DOHH2 (cell line): Measurements from ENCODE around the gene TMEM273.

Source experiments
- H3F3A ChIP-seq: fragments of 200-600 bp; sonication (generic), shearing (Covaris generic); 2 replicates; pipeline ENCODE4 v1.6.0; 2016; ENCODE audit warnings: antibody characterized with exemption, mild to moderate bottlenecking; ENCODE audit not compliant: control insufficient read depth, insufficient read depth
- H3K27ac ChIP-seq: fragments of 200-600 bp; sonication (generic); 2 replicates; pipeline ENCODE4 v1.5.1; 2014; ENCODE audit warnings: low read depth, mild to moderate bottlenecking, low read length, moderate library complexity
- H3K27me3 ChIP-seq: fragments of 200-600 bp; sonication (generic); 2 replicates; pipeline ENCODE4 v1.6.1; 2014; ENCODE audit warnings: mild to moderate bottlenecking, low read length, mixed read lengths; ENCODE audit not compliant: control insufficient read depth
- H3K36me3 ChIP-seq: fragments of 200-600 bp; sonication (generic); 2 replicates; pipeline ENCODE4 v1.6.1; 2014; ENCODE audit warnings: mild to moderate bottlenecking, low read length, moderate library complexity, mixed read lengths; ENCODE audit not compliant: control insufficient read depth
- H3K4me1 ChIP-seq: fragments of 200-600 bp; sonication (generic); 2 replicates; pipeline ENCODE4 v1.6.1; 2014; ENCODE audit warnings: mild to moderate bottlenecking, low read length, mixed read lengths; ENCODE audit not compliant: control insufficient read depth
- H3K4me2 ChIP-seq: fragments of 200-600 bp; sonication (generic); 2 replicates; pipeline ENCODE4 v1.6.0; 2014; ENCODE audit warnings: mild to moderate bottlenecking, low read length, moderate library complexity
- H3K4me3 ChIP-seq: fragments of 200-600 bp; sonication (generic); 2 replicates; pipeline ENCODE4 v1.5.1; 2014; ENCODE audit warnings: mild to moderate bottlenecking, low read length, mixed read lengths
- H3K79me2 ChIP-seq: fragments of 200-600 bp; sonication (generic); 2 replicates; pipeline ENCODE4 v1.6.1; 2014; ENCODE audit warnings: mild to moderate bottlenecking, low read length, mixed read lengths; ENCODE audit not compliant: control insufficient read depth
- H3K9me2 ChIP-seq: fragments of 200-600 bp; sonication (generic); replicated peaks from 2 replicates; pipeline ENCODE4 v1.6.1; 2014; ENCODE audit warnings: mild to moderate bottlenecking, low read length, mixed read lengths; ENCODE audit not compliant: control insufficient read depth
- H3K9me3 ChIP-seq: fragments of 200-600 bp; sonication (generic); 2 replicates; pipeline ENCODE4 v1.6.1; 2014; ENCODE audit warnings: antibody characterized with exemption, low read length, mixed read lengths; ENCODE audit not compliant: control insufficient read depth, insufficient read depth
- H4K20me1 ChIP-seq: fragments of 200-600 bp; sonication (generic); 2 replicates; pipeline ENCODE4 v1.6.0; 2014; ENCODE audit warnings: low read depth, mild to moderate bottlenecking, antibody characterized with exemption, low read length, moderate library complexity; ENCODE audit not compliant: control insufficient read depth, insufficient read depth
- EZH2phosphoT487 ChIP-seq: fragments of 200-600 bp; sonication (generic); IDR thresholded peaks from 2 replicates; pipeline ENCODE4 v1.6.1; 2017; ENCODE audit warnings: borderline replicate concordance, mild to moderate bottlenecking, antibody characterized with exemption, low read length, moderate library complexity, mixed read lengths
- TF ChIP-seq, protein P1 (sequence below): fragments of 200-600 bp; sonication (generic); IDR thresholded peaks from one replicate; pipeline ENCODE4 v1.5.1; 2014; ENCODE audit warnings: antibody characterized with exemption, mild to moderate bottlenecking, low read depth, low read length; ENCODE audit not compliant: poor library complexity, severe bottlenecking

TMEM273 gene

GRCh38 chr10:49157229-49157628 lies 31.0 kb downstream of the TMEM273 start:
- Histone ChIP-seq H3K36me3 (no peaks in the 10 kb centered on the region), H3K27me3 (peaks cover 4% of the 10 kb centered on the region; the same call in 1 of the 2 replicates), H3K4me3 (no peak overlapping the region), H3K27ac (no peak overlapping the region), H4K20me1 (no peaks in the 10 kb centered on the region), H3K9me2 (no peaks in the 10 kb centered on the region), H3F3A (no peaks in the 10 kb centered on the region), H3K9me3 (no peaks in the 10 kb centered on the region), H3K4me1 (no peaks in the 10 kb centered on the region), H3K79me2 (no peaks in the 10 kb centered on the region), H3K4me2 (no peak overlapping the region)
- TF ChIP-seq EZH2phosphoT487, result no peak
- TF ChIP-seq, protein P1, sequence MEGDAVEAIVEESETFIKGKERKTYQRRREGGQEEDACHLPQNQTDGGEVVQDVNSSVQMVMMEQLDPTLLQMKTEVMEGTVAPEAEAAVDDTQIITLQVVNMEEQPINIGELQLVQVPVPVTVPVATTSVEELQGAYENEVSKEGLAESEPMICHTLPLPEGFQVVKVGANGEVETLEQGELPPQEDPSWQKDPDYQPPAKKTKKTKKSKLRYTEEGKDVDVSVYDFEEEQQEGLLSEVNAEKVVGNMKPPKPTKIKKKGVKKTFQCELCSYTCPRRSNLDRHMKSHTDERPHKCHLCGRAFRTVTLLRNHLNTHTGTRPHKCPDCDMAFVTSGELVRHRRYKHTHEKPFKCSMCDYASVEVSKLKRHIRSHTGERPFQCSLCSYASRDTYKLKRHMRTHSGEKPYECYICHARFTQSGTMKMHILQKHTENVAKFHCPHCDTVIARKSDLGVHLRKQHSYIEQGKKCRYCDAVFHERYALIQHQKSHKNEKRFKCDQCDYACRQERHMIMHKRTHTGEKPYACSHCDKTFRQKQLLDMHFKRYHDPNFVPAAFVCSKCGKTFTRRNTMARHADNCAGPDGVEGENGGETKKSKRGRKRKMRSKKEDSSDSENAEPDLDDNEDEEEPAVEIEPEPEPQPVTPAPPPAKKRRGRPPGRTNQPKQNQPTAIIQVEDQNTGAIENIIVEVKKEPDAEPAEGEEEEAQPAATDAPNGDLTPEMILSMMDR, result no peak

DNA sequence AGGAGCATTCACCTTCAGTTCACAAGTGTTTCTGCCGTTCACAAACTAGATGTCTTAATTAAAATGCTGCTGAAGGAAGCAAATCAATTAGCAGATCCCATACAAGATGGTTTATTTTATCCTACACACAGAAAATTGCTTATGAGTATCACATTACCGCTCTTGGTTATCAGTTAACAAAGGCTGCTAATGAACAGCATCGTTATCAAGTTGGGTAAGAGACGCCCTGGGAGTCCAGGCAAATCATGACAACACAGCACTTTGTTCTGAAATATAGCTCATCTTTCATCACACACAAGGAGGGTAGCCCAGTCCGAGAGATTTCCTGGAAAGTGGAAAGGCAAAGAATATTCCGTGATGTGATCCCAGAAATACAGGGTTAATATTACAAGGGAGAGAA lies 33.5 kb downstream of the TMEM273 start:
- Histone ChIP-seq H3K27ac (no peak overlapping the region), H3K4me2 (no peak overlapping the region), H3K27me3 (peaks cover 12% of the 10 kb centered on the region; the same call in 1 of the 2 replicates), H3K9me2 (no peaks in the 10 kb centered on the region), H3K9me3 (no peaks in the 10 kb centered on the region), H4K20me1 (no peaks in the 10 kb centered on the region), H3K36me3 (no peaks in the 10 kb centered on the region), H3K79me2 (no peaks in the 10 kb centered on the region), H3K4me3 (no peak overlapping the region), H3F3A (no peaks in the 10 kb centered on the region), H3K4me1 (no peaks in the 10 kb centered on the region)
- TF ChIP-seq, protein P1, result no peak
- TF ChIP-seq EZH2phosphoT487, result no peak

- H3F3A ChIP-seq, result no peaks in the 10 kb centered on the region
- no peaks in the 10 kb centered on the region for H4K20me1 ChIP-seq
- no peaks in the 10 kb centered on the region for H3K9me2 ChIP-seq
- TF ChIP-seq, protein P1, result no peak
- no peak for TF ChIP-seq EZH2phosphoT487
- no peak overlapping the region for H3K4me3 ChIP-seq
- peaks cover 12% of the 10 kb centered on the region; the same call in 1 of the 2 replicates for H3K27me3 ChIP-seq
- no peak overlapping the region for H3K4me2 ChIP-seq
- H3K9me3 ChIP-seq, result no peaks in the 10 kb centered on the region
- no peak overlapping the region for H3K27ac ChIP-seq
- H3K79me2 ChIP-seq, result no peaks in the 10 kb centered on the region
- no peaks in the 10 kb centered on the region for H3K36me3 ChIP-seq
- no peaks in the 10 kb centered on the region for H3K4me1 ChIP-seq
Measured at GRCh38 chr10:49153971-49154370, 34.2 kb downstream of the TMEM273 start.
